Measurements from ENCODE around the gene CPNE7. TPM values are rescaled to one million over a fixed set of nuclear protein-coding genes. Genes with fewer than 3 reads are reported as not detected.

CPNE7 gene
- total and polyA plus RNA-seq, 2 of the 13 experiments (the other 11 are each of a cell fraction or from before 2014, with no cell fraction given) = 0.59 TPM; not detected in 1

DNA sequence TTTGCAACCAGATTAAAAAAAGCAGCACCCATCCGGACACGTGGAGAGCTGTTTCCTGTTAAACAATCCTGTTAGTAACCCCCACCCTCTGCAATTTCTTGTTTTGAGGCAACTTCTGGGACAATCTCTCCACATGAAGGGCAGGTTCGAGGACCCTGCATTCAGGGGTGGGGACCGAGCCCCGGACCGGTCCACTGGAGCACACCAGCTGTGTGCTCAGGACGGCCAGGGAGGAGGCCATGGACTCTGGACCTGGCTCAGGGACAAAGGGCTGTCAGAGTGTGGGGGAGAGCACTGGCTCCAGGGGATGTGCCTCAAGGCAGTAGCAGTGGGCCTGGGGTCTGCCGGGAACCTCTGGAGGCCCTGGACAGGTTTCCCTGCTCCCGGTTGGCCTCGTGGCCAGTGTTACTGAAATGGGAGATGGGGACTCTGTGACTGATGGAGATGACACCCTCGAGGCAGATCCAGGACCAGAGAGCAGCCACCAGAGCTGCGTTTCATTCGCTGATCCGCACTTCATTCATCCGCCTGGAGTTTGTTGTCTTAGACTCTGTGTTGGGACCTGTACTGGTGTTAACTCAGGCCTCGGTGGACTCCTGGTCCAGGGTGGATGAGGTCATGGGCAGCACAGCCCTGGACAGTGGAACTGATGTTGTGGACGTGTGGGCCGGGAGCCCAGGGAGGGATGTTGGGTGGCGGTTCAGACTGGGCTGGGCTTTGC, 2.9 kb upstream of the CPNE7 start (continued):
- TF ChIP-seq, protein P1, sequence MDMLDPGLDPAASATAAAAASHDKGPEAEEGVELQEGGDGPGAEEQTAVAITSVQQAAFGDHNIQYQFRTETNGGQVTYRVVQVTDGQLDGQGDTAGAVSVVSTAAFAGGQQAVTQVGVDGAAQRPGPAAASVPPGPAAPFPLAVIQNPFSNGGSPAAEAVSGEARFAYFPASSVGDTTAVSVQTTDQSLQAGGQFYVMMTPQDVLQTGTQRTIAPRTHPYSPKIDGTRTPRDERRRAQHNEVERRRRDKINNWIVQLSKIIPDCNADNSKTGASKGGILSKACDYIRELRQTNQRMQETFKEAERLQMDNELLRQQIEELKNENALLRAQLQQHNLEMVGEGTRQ (IDR thresholded peaks at IDR 0.05; ENCODE audit: low read depth, low read length) = no peak
- TF ChIP-seq, protein P1 (CRISPR knock-in tag; IDR thresholded peaks at IDR 0.05; ENCODE audit: borderline replicate concordance) = peak; percentile 45; the same call in 1 of the 2 replicates
- TF ChIP-seq, protein P2, sequence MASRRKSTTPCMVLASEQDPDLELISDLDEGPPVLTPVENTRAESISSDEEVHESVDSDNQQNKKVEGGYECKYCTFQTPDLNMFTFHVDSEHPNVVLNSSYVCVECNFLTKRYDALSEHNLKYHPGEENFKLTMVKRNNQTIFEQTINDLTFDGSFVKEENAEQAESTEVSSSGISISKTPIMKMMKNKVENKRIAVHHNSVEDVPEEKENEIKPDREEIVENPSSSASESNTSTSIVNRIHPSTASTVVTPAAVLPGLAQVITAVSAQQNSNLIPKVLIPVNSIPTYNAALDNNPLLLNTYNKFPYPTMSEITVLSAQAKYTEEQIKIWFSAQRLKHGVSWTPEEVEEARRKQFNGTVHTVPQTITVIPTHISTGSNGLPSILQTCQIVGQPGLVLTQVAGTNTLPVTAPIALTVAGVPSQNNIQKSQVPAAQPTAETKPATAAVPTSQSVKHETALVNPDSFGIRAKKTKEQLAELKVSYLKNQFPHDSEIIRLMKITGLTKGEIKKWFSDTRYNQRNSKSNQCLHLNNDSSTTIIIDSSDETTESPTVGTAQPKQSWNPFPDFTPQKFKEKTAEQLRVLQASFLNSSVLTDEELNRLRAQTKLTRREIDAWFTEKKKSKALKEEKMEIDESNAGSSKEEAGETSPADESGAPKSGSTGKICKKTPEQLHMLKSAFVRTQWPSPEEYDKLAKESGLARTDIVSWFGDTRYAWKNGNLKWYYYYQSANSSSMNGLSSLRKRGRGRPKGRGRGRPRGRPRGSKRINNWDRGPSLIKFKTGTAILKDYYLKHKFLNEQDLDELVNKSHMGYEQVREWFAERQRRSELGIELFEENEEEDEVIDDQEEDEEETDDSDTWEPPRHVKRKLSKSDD (CRISPR knock-in tag; IDR thresholded peaks at IDR 0.05; ENCODE audit: low read depth) = no peak
- TF ChIP-seq SCMH1 (CRISPR knock-in tag; IDR thresholded peaks at IDR 0.05; ENCODE audit: borderline replicate concordance) (no peak), ZNF629 (CRISPR knock-in tag; conservative IDR thresholded peaks at IDR 0.05) (no peak), ELF1 (CRISPR knock-in tag; IDR thresholded peaks at IDR 0.05) (no peak), ZNF441 (CRISPR knock-in tag; IDR thresholded peaks at IDR 0.05; ENCODE audit: borderline replicate concordance) (peak; percentile 65; the same call in 1 of the 2 replicates), TAF1 (CRISPR knock-in tag; IDR thresholded peaks at IDR 0.05) (peak; percentile 63), HMG20B (CRISPR knock-in tag; conservative IDR thresholded peaks at IDR 0.05) (0 out of 2 replicates have a peak, but pooled peaks have one; percentile 20), ZNF644 (CRISPR knock-in tag; IDR thresholded peaks at IDR 0.05; ENCODE audit: low read depth) (no peak), HCFC1 (IDR thresholded peaks at IDR 0.05; ENCODE audit: low read depth, low read length) (no peak), ZMYM2 (CRISPR knock-in tag; IDR thresholded peaks at IDR 0.05) (peak; percentile 90), ZNF496 (CRISPR knock-in tag; IDR thresholded peaks at IDR 0.05; ENCODE audit: insufficient replicate concordance) (no peak)
- TF ChIP-seq, protein P3, sequence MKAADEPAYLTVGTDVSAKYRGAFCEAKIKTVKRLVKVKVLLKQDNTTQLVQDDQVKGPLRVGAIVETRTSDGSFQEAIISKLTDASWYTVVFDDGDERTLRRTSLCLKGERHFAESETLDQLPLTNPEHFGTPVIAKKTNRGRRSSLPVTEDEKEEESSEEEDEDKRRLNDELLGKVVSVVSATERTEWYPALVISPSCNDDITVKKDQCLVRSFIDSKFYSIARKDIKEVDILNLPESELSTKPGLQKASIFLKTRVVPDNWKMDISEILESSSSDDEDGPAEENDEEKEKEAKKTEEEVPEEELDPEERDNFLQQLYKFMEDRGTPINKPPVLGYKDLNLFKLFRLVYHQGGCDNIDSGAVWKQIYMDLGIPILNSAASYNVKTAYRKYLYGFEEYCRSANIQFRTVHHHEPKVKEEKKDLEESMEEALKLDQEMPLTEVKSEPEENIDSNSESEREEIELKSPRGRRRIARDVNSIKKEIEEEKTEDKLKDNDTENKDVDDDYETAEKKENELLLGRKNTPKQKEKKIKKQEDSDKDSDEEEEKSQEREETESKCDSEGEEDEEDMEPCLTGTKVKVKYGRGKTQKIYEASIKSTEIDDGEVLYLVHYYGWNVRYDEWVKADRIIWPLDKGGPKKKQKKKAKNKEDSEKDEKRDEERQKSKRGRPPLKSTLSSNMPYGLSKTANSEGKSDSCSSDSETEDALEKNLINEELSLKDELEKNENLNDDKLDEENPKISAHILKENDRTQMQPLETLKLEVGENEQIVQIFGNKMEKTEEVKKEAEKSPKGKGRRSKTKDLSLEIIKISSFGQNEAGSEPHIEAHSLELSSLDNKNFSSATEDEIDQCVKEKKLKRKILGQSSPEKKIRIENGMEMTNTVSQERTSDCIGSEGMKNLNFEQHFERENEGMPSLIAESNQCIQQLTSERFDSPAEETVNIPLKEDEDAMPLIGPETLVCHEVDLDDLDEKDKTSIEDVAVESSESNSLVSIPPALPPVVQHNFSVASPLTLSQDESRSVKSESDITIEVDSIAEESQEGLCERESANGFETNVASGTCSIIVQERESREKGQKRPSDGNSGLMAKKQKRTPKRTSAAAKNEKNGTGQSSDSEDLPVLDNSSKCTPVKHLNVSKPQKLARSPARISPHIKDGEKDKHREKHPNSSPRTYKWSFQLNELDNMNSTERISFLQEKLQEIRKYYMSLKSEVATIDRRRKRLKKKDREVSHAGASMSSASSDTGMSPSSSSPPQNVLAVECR (CRISPR knock-in tag; IDR thresholded peaks at IDR 0.05; ENCODE audit: borderline replicate concordance) = peak; percentile 65; the same call in 1 of the 2 replicates
- TF ChIP-seq, protein P4, sequence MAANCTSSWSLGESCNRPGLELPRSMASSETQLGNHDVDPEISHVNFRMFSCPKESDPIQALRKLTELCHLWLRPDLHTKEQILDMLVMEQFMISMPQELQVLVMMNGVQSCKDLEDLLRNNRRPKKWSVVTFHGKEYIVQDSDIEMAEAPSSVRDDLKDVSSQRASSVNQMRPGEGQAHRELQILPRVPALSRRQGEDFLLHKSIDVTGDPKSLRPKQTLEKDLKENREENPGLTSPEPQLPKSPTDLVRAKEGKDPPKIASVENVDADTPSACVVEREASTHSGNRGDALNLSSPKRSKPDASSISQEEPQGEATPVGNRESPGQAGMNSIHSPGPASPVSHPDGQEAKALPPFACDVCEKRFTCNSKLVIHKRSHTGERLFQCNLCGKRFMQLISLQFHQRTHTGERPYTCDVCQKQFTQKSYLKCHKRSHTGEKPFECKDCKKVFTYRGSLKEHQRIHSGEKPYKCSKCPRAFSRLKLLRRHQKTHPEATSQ (CRISPR knock-in tag; IDR thresholded peaks at IDR 0.05; ENCODE audit: borderline replicate concordance) = no peak
- TF ChIP-seq, protein P5, sequence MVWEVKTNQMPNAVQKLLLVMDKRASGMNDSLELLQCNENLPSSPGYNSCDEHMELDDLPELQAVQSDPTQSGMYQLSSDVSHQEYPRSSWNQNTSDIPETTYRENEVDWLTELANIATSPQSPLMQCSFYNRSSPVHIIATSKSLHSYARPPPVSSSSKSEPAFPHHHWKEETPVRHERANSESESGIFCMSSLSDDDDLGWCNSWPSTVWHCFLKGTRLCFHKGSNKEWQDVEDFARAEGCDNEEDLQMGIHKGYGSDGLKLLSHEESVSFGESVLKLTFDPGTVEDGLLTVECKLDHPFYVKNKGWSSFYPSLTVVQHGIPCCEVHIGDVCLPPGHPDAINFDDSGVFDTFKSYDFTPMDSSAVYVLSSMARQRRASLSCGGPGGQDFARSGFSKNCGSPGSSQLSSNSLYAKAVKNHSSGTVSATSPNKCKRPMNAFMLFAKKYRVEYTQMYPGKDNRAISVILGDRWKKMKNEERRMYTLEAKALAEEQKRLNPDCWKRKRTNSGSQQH (CRISPR knock-in tag; IDR thresholded peaks at IDR 0.05; ENCODE audit: low read depth) = peak; percentile 58; the same call in 1 of the 2 replicates

All from HepG2 (cell line).